ENCODE results near the gene NAA10. TPM values are rescaled to one million over a fixed set of nuclear protein-coding genes. Genes with fewer than 3 reads are reported as not detected.

Gene NAA10
- total and polyA plus RNA-seq, 2 of the 13 experiments (the other 11 are each of a cell fraction or from before 2014, with no cell fraction given), result 49.2 to 51.7 TPM

GRCh38 chrX:153947009-153947769 is 12.4 kb upstream of the NAA10 start (continued):
- TF ChIP-seq ZHX2 (IDR thresholded peaks at IDR 0.05; ENCODE audit: low read depth), result no peak
- TF ChIP-seq ZHX2 (CRISPR knock-in tag; IDR thresholded peaks at IDR 0.05; ENCODE audit: borderline replicate concordance), result no peak
- TF ChIP-seq ZNF17 (CRISPR knock-in tag; IDR thresholded peaks at IDR 0.05), result no peak
- no peak for TF ChIP-seq ZNF484 (CRISPR knock-in tag; IDR thresholded peaks at IDR 0.05; ENCODE audit: borderline replicate concordance, low read depth)
- peak; percentile 45; the same call in 1 of the 2 replicates for TF ChIP-seq POGK (CRISPR knock-in tag; conservative IDR thresholded peaks at IDR 0.05)
- 0 out of 2 replicates have a peak, but pooled peaks have one; percentile 11 for TF ChIP-seq ZFP91 (CRISPR knock-in tag; IDR thresholded peaks at IDR 0.05; ENCODE audit: borderline replicate concordance)
- peak; percentile 55; the same call in 1 of the 2 replicates for TF ChIP-seq TFDP2 (CRISPR knock-in tag; IDR thresholded peaks at IDR 0.05)
- peak; percentile 59 for TF ChIP-seq GABPB1 (CRISPR knock-in tag; IDR thresholded peaks at IDR 0.05)
- TF ChIP-seq KDM6A (CRISPR knock-in tag; IDR thresholded peaks at IDR 0.05; ENCODE audit: low read depth), result peak; percentile 55
- TF ChIP-seq ELF4 (CRISPR knock-in tag; IDR thresholded peaks at IDR 0.05; ENCODE audit: borderline replicate concordance), result no peak
- TF ChIP-seq MLLT10 (CRISPR knock-in tag; IDR thresholded peaks at IDR 0.05), result no peak
- TF ChIP-seq GATAD2A (CRISPR knock-in tag; IDR thresholded peaks at IDR 0.05), result peak; percentile 56
- peak; percentile 74; the same call in 1 of the 2 replicates for TF ChIP-seq MED1 (CRISPR knock-in tag; IDR thresholded peaks at IDR 0.05)
- TF ChIP-seq ZNF782 (CRISPR knock-in tag; IDR thresholded peaks at IDR 0.05; ENCODE audit: borderline replicate concordance), result no peak
- TF ChIP-seq ZNF574 (CRISPR knock-in tag; IDR thresholded peaks at IDR 0.05), result 0 out of 2 replicates have a peak, but pooled peaks have one; percentile 28
